ENCODE data around the gene ANGPTL5.

The ANGPTL5 gene

DNA sequence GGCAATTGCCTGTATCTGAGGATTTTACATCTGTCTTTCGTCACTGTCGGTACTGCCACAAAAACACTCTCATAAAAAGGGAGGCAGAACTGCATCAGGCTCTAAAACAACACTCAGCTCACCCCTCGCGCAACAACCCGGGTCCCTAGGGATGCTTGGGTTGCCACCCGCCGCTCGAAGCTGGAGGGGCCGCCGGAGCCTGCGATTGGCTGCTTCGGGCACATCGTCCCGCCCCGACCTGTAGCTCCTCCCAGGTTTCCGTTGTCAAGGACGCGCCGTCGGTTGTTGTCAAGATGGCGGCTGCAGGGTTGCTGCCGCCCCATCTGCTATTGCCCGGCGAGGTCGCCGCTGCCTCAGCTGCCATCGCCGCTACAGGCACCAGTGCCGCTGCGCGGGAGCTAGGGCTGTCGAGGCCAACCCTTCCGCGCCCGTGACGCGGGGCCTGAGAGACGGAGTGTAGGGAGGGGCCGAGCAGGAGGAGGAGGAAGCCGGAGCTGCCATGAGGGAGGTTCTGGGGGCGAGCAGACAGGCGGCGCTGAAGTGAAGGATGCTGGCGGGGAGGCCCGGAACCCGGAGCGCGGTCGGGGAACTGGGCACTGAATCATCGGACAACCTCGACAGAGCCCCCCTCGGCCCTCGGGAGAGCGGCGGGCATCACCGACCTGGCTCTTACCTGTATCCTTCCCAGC lies 1.4 kb downstream of the ANGPTL5 start, which contains the start of gene CEP126:
Gene CEP126 (plus strand): TSS at position 273 of the 689 bp plus-strand sequence. CDS start 275 bp downstream, at position 548.
- no peak for TF ChIP-seq POLR2A (IDR thresholded peaks at IDR 0.05; ENCODE audit: low read depth, low read length)
- FAIRE-seq: peak; percentile 82
- peak; percentile 53 for DNase-seq (ENCODE audit: insufficient read length, low spot score)

- FAIRE-seq: no peak
- DNase-seq (ENCODE audit: insufficient read length, low spot score): peak; percentile 4
- TF ChIP-seq POLR2A (IDR thresholded peaks at IDR 0.05; ENCODE audit: low read depth, low read length): no peak
These were observed 2.0 kb downstream of the ANGPTL5 start for GRCh38 chr11:101914341-101914737.

DNA sequence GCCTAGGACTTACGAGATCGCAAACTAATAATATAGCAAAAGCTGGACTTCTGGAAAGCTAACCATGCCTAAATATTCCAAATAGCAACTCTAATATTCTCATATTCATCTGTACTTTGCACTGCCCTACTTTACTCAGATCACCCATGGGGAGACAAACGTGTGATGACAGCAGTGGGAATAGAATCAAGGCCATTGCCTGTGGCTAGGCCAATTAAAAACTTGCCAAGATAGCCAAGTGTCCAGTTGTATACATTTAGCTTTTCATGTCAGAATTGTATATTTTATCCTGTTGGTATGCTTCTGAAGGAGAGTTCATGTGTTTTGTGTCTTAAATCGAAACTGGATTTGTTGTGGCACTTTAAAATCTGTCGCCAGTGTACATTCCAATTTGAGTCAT lies 2.7 kb downstream of the ANGPTL5 start:
- TF ChIP-seq POLR2A (IDR thresholded peaks at IDR 0.05; ENCODE audit: low read depth, low read length): no peak
- DNase-seq (ENCODE audit: insufficient read length, low spot score) (no peak), FAIRE-seq (no peak)

- no peak for TF ChIP-seq POLR2A (IDR thresholded peaks at IDR 0.05; ENCODE audit: low read depth, low read length)
- no peak for DNase-seq (ENCODE audit: insufficient read length, low spot score)
- no peak for FAIRE-seq
These were observed 3.5 kb downstream of the ANGPTL5 start for GRCh38 chr11:101912823-101913284.

DNA sequence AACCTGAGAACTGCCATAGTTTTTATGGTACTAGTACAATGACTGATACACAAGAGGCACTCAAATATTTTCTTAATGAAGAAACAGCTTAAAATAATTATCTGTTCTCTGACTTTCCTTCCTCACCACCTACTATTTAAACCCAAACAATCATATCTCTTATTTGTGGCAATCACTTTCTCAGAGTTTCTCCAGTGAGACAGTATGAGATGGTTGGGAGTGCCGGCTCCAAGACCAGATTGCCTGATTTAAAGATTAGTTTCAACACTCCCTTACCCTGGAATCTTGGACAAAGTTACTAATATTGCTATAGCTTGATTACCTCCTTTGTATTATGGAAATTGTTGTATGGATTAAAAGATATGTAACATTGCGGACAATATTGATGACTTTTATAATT lies 7.2 kb downstream of the ANGPTL5 start:
- FAIRE-seq (no peak), DNase-seq (ENCODE audit: insufficient read length, low spot score) (no peak)
- TF ChIP-seq POLR2A (IDR thresholded peaks at IDR 0.05; ENCODE audit: low read depth, low read length): no peak

- FAIRE-seq (no peak), DNase-seq (ENCODE audit: insufficient read length, low spot score) (no peak)
- no peak for TF ChIP-seq POLR2A (IDR thresholded peaks at IDR 0.05; ENCODE audit: low read depth, low read length)
These were observed 8.5 kb downstream of the ANGPTL5 start for GRCh38 chr11:101907815-101908214.

DNA sequence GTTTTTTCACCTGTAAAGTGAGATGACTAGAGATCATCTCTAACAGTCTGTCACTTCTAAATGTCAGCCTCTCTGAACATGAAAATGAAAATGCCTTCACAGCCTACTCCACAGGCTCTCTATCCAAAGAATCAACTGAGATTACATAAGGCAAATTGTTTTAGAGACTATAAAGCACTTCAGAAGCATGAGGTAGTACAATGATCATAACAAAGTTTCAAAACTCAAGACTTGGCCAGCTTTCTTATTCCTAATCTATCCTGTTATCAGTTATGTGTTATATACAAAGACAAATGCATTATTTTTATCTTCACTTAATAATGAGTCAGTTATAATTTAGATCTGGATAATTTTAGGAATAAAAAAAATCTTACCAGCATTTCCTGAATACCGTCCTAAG lies 21.8 kb downstream of the ANGPTL5 start:
- no peak for TF ChIP-seq POLR2A (IDR thresholded peaks at IDR 0.05; ENCODE audit: low read depth, low read length)
- no peak for DNase-seq (ENCODE audit: insufficient read length, low spot score)
- FAIRE-seq: no peak

- no peak for FAIRE-seq
These were observed 26.6 kb downstream of the ANGPTL5 start for GRCh38 chr11:101889767-101890166.

DNA sequence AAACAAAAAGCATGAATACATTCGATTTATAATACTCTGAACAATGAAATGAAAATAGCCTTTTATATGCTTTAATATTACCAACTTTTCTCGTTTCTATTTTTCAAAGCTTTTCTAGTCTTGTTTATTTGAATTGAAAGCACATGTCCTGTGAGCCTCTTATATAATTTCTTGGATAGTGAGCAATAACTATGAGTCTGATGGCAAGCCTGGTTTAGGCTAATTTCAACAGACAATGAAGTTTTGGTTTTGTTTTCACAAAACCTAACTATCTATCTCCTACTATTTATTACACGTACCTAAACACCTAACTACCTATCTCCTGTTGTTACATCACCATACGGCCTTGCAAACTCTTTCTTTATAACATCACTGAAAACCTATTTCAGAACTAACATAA lies 30.7 kb downstream of the ANGPTL5 start:
- FAIRE-seq (no peak), DNase-seq (ENCODE audit: insufficient read length, low spot score) (no peak)
- no peak for TF ChIP-seq POLR2A (IDR thresholded peaks at IDR 0.05; ENCODE audit: low read depth, low read length)

More at GRCh38 chr11:101889767-101890166, 26.6 kb downstream of the ANGPTL5 start:
- DNase-seq (ENCODE audit: insufficient read length, low spot score): no peak
- TF ChIP-seq POLR2A (IDR thresholded peaks at IDR 0.05; ENCODE audit: low read depth, low read length): no peak

GRCh38 chr11:101881586-101881985 lies 34.7 kb downstream of the ANGPTL5 start:
- no peak for DNase-seq (ENCODE audit: insufficient read length, low spot score)
- no peak for TF ChIP-seq POLR2A (IDR thresholded peaks at IDR 0.05; ENCODE audit: low read depth, low read length)
- FAIRE-seq: no peak

GRCh38 chr11:101880222-101880621 lies 36.1 kb downstream of the ANGPTL5 start:
- DNase-seq (ENCODE audit: insufficient read length, low spot score) (no peak), FAIRE-seq (peak; percentile 79)
- no peak for TF ChIP-seq POLR2A (IDR thresholded peaks at IDR 0.05; ENCODE audit: low read depth, low read length)

DNA sequence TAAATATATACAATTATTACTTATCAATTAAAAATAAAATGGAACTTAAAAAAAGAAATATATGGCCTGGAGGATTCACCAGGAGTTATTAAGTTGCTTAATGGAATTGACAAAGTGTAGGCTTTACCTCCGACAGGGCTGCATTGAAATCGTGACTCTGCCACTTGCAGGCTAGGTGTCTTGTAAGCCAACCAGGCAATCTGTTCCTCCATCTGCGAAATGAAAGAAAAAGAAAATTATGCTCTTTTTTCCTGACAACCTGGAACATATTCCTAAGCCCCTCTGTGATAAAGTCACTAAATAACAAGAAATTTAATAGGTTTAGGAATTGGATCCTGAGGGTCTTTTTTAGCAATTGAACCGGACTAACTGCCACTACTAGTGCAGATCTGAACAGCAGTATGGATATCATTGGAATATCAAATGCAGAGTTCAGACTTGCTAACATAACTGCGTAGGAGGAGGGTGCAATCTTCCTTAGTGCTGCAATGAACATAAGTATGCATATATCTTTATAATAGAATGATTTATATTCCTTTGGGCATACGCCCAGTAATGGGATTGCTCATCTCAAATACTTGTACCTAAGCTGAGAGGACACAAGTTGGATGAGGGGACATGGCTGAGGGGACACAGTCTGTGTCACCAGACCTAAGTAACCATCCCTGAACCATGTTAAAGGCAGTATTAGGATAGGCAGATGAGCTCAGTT lies 44.0 kb downstream of the ANGPTL5 start:
- DNase-seq (ENCODE audit: insufficient read length, low spot score): no peak
- TF ChIP-seq POLR2A (IDR thresholded peaks at IDR 0.05; ENCODE audit: low read depth, low read length): no peak
- FAIRE-seq: no peak

- no peak for TF ChIP-seq POLR2A (IDR thresholded peaks at IDR 0.05; ENCODE audit: low read depth, low read length)
- DNase-seq (ENCODE audit: insufficient read length, low spot score) (no peak), FAIRE-seq (peak; percentile 15)
These were observed 45.8 kb downstream of the ANGPTL5 start for GRCh38 chr11:101870510-101870909.

GRCh38 chr11:101867951-101868350 lies 48.4 kb downstream of the ANGPTL5 start:
- FAIRE-seq: no peak

More at GRCh38 chr11:101867951-101868350, 48.4 kb downstream of the ANGPTL5 start:
- no peak for TF ChIP-seq POLR2A (IDR thresholded peaks at IDR 0.05; ENCODE audit: low read depth, low read length)
- no peak for DNase-seq (ENCODE audit: insufficient read length, low spot score)
